Thymus (tissue), 11 donors: Measurements from ENCODE around the gene ITFG1. TPM values are rescaled to one million over a fixed set of nuclear protein-coding genes. Genes with fewer than 3 reads are reported as not detected.

Source experiments
- DNase-seq, 9 donors: peaks; one replicate each; pipeline ENCODE4 v3.0.0-alpha.2; 2013; ENCODE audit warnings: low spot score in 9 of 9, low read depth in 6 of 9, missing footprints in 1 of 9
- H3K27ac ChIP-seq, 2 donors: one replicate each; pipeline ENCODE4 v1.5.1; 2013; ENCODE audit warnings: control low read depth in 1 of 2, low read depth in 1 of 2, low read length in 1 of 2, mild to moderate bottlenecking in 1 of 2, moderate library complexity in 1 of 2
- H3K27me3 ChIP-seq, 2 donors: one replicate each; pipeline ENCODE4 v1.5.1; 2013; ENCODE audit warnings: low read length in 1 of 2; ENCODE audit not compliant: control insufficient read depth in 2 of 2, insufficient read depth in 1 of 2
- H3K36me3 ChIP-seq, 2 donors: one replicate each; pipeline ENCODE4 v1.5.1; 2013; ENCODE audit warnings: low read length in 1 of 2, mild to moderate bottlenecking in 1 of 2, moderate library complexity in 1 of 2; ENCODE audit not compliant: control insufficient read depth in 2 of 2, insufficient read depth in 2 of 2
- H3K4me1 ChIP-seq, 2 donors: one replicate each; pipeline ENCODE4 v1.5.1; 2013; ENCODE audit warnings: low read length in 2 of 2; ENCODE audit not compliant: control insufficient read depth in 2 of 2, insufficient read depth in 2 of 2
- H3K4me3 ChIP-seq, 2 donors: one replicate each; pipeline ENCODE4 v1.5.1; 2013; ENCODE audit warnings: low read length in 2 of 2, control low read depth in 1 of 2, mild to moderate bottlenecking in 1 of 2
- H3K9me3 ChIP-seq, 2 donors: one replicate each; pipeline ENCODE4 v1.5.1; 2013; ENCODE audit warnings: low read length in 1 of 2, mild to moderate bottlenecking in 1 of 2; ENCODE audit not compliant: control insufficient read depth in 2 of 2, insufficient read depth in 1 of 2
- WGBS: extraction: QIAGEN DNeasy Blood & Tissue Kit; methylation state at CpG from one replicate; pipeline ENCODE4 v1.1.7; 2013; 5-methylcytosine and 5-hydroxymethylcytosine counted together
- polyA plus RNA-seq: library from polyadenylated mRNA; stranded (reverse); fragments of 200-250 nt; gene quantifications from one replicate; pipeline ENCODE4 v1.2.3, GENCODE V29; 2013
- total RNA-seq: library from RNA; stranded (reverse); fragments of 120-200 nt; gene quantifications from one replicate; pipeline ENCODE4 v1.2.4, GENCODE V29; 2013
- donor health status: healthy.

The ITFG1 gene
- total and polyA plus RNA-seq, 2 donors: 28.8 to 36.6 TPM

- WGBS: 97% methylated on average over 1 of the region's 1 CpG
- Histone ChIP-seq H3K36me3 (peaks cover 0 to 3% of the 10 kb centered on the region in 2 donors), H3K4me3 (no peak overlapping the region), H3K27ac (no peak overlapping the region), H3K27me3 (no peaks in the 10 kb centered on the region), H3K4me1 (no peaks in the 10 kb centered on the region), H3K9me3 (no peaks in the 10 kb centered on the region)
- no peak for DNase-seq
Measured at GRCh38 chr16:47416869-47417268, 44.0 kb downstream of the ITFG1 start.

GRCh38 chr16:47413041-47413440, 47.8 kb downstream of the ITFG1 start:
- DNase-seq: no peak
- Histone ChIP-seq H3K27me3 (no peaks in the 10 kb centered on the region), H3K4me3 (no peak overlapping the region), H3K36me3 (no peaks in the 10 kb centered on the region), H3K4me1 (no peaks in the 10 kb centered on the region), H3K27ac (no peak overlapping the region), H3K9me3 (no peaks in the 10 kb centered on the region)
- 100% methylated on average over 1 of the region's 1 CpG for WGBS

- Histone ChIP-seq H3K4me1 (no peaks in the 10 kb centered on the region), H3K9me3 (no peaks in the 10 kb centered on the region), H3K4me3 (no peak overlapping the region), H3K27me3 (no peaks in the 10 kb centered on the region), H3K27ac (no peak overlapping the region), H3K36me3 (no peaks in the 10 kb centered on the region)
- DNase-seq: no peak
- 97% methylated on average over 3 of the region's 3 CpGs for WGBS
Measured at GRCh38 chr16:47408491-47408890, 52.4 kb downstream of the ITFG1 start.

- Histone ChIP-seq H3K36me3 (no peaks in the 10 kb centered on the region), H3K9me3 (no peaks in the 10 kb centered on the region), H3K4me3 (no peak overlapping the region), H3K27ac (no peak overlapping the region), H3K27me3 (no peaks in the 10 kb centered on the region), H3K4me1 (peaks cover 5 to 6% of the 10 kb centered on the region in 2 donors)
- 95% methylated on average over 4 of the region's 4 CpGs for WGBS
- DNase-seq: no peak
Measured at GRCh38 chr16:47395733-47396498, 64.9 kb downstream of the ITFG1 start.

- WGBS: 9% methylated on average over 8 of the region's 8 CpGs
- peak in 8 of 9 donors; percentile 8 to 69 (median 27) for DNase-seq
- H3K9me3 ChIP-seq: no peaks in the 10 kb centered on the region
Measured at GRCh38 chr16:47392081-47392480, 68.8 kb downstream of the ITFG1 start.

GRCh38 chr16:47388705-47389104, 72.2 kb downstream of the ITFG1 start:
- Histone ChIP-seq H3K27me3 (no peaks in the 10 kb centered on the region), H3K4me1 (peaks cover 5 to 6% of the 10 kb centered on the region in 2 donors), H3K36me3 (peaks cover 0 to 3% of the 10 kb centered on the region in 2 donors), H3K4me3 (no peak overlapping the region), H3K27ac (no peak overlapping the region), H3K9me3 (no peaks in the 10 kb centered on the region)
- no peak for DNase-seq
- 96% methylated on average over 4 of the region's 4 CpGs for WGBS

More at GRCh38 chr16:47392081-47392480, 68.8 kb downstream of the ITFG1 start:
- H3K27ac ChIP-seq: no peak overlapping the region
- H3K4me3 ChIP-seq: no peak overlapping the region
- H3K27me3 ChIP-seq: no peaks in the 10 kb centered on the region
- H3K36me3 ChIP-seq: no peaks in the 10 kb centered on the region
- H3K4me1 ChIP-seq: peaks cover 5 to 6% of the 10 kb centered on the region in 2 donors

GRCh38 chr16:47387026-47387734, 73.7 kb downstream of the ITFG1 start:
- no peaks in the 10 kb centered on the region for H3K27me3 ChIP-seq
- H3K27ac ChIP-seq: no peak overlapping the region
- H3K36me3 ChIP-seq: peaks cover 0 to 3% of the 10 kb centered on the region in 2 donors
- no peak for DNase-seq
- no peaks in the 10 kb centered on the region for H3K9me3 ChIP-seq
- peaks cover 3% of the 10 kb centered on the region in 2 donors for H3K4me1 ChIP-seq
- WGBS: 96% methylated on average over 3 of the region's 3 CpGs
- H3K4me3 ChIP-seq: no peak overlapping the region

- no peak overlapping the region for H3K27ac ChIP-seq
- DNase-seq: no peak
- H3K4me3 ChIP-seq: no peak overlapping the region
- 98% methylated on average over 5 of the region's 5 CpGs for WGBS
- H3K9me3 ChIP-seq: no peaks in the 10 kb centered on the region
- H3K27me3 ChIP-seq: no peaks in the 10 kb centered on the region
- H3K36me3 ChIP-seq: peaks cover 0 to 3% of the 10 kb centered on the region in 2 donors
- H3K4me1 ChIP-seq: no peaks in the 10 kb centered on the region
Measured at GRCh38 chr16:47386201-47386718, 74.6 kb downstream of the ITFG1 start.

- Histone ChIP-seq H3K4me3 (no peak overlapping the region), H3K36me3 (peaks cover 0 to 3% of the 10 kb centered on the region in 2 donors), H3K9me3 (no peaks in the 10 kb centered on the region), H3K27ac (no peak overlapping the region), H3K4me1 (no peaks in the 10 kb centered on the region), H3K27me3 (no peaks in the 10 kb centered on the region)
- DNase-seq: no peak
- 98% methylated on average over 5 of the region's 5 CpGs for WGBS
Measured at GRCh38 chr16:47382362-47382761, 78.5 kb downstream of the ITFG1 start.
